Measurements from ENCODE around the gene ASCC1. TPM values are rescaled to one million over a fixed set of nuclear protein-coding genes. Genes with fewer than 3 reads are reported as not detected.
A peak's percentile ranks its signal among the peaks of the same experiment; 100 is the strongest.

Gene ASCC1
- total RNA-seq, 3 donors from 2014 or later = 18.0 to 23.6 (median 21.4) TPM

- Histone ChIP-seq H3K4me3 (no peak overlapping the region), H3K36me3 (ENCODE audit: low read depth) (no peaks in the 10 kb centered on the region), H3K9me3 (no peaks in the 10 kb centered on the region), H3K4me1 (ENCODE audit: low read depth) (peaks cover 7% of the 10 kb centered on the region)
- TF ChIP-seq CTCF (IDR thresholded peaks at IDR 0.05) = no peak
- DNase-seq (no peak), ATAC-seq (no peak)
- intact Hi-C loops (cut with DNase I, micrococcal nuclease) = no loop called here
These were observed 45.3 kb downstream of the ASCC1 start for GRCh38 chr10:72170733-72171132.

GRCh38 chr10:72170263-72170662, 45.8 kb downstream of the ASCC1 start:
- DNase-seq = peak; percentile 82 to 87 (median 82)
- peak; percentile 93 for ATAC-seq
- Histone ChIP-seq H3K4me1 (ENCODE audit: low read depth) (peaks cover 7% of the 10 kb centered on the region), H3K36me3 (ENCODE audit: low read depth) (no peaks in the 10 kb centered on the region), H3K4me3 (no peak overlapping the region), H3K9me3 (no peaks in the 10 kb centered on the region)
- no peak for TF ChIP-seq CTCF (IDR thresholded peaks at IDR 0.05)
- intact Hi-C loops (cut with DNase I, micrococcal nuclease) = no loop called here

DNA sequence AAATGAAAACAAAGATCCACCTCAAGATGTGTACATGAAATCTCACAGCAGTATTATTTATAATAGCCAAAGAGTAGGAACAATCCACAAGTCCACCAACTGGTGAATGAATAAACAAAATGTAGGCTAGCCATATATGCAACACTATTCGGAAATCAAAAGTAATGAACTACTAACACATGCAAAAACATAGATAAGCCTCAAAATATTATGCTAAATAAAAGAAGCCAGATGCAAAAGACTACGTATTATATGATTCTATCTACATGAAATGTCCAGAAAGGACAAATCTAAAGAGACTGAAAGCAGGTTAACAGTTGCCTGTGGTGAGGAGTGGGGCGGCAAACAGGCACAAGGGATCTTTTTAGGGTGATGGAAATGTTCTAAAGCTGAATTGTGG, 49.0 kb downstream of the ASCC1 start:
- no peaks in the 10 kb centered on the region for H3K9me3 ChIP-seq
- ATAC-seq (no peak), DNase-seq (no peak)
- H3K36me3 ChIP-seq (ENCODE audit: low read depth) = no peaks in the 10 kb centered on the region
- intact Hi-C loops (cut with DNase I, micrococcal nuclease) = no loop called here
- TF ChIP-seq CTCF (IDR thresholded peaks at IDR 0.05) = no peak
- H3K4me3 ChIP-seq = no peak overlapping the region
- peaks cover 7% of the 10 kb centered on the region for H3K4me1 ChIP-seq (ENCODE audit: low read depth)

DNA sequence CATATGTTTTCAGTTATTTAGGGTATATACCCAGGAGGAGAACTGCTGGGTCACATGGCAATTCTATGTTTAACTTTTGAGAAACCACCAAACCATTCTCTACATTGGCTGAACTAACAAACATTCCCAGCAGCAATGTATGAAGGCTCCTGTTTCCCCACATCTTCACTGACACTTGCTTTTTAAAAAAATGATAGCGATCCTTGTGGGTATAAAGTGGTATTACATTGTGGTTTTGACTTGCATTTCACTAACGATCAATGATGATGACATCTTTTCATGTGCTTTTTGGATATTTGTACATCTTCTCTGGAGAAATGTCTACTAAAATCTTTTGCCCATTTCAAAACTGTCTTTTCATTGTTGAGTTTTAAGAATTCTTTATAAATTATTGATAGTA, 51.5 kb downstream of the ASCC1 start:
- no peak overlapping the region for H3K4me3 ChIP-seq
- H3K36me3 ChIP-seq (ENCODE audit: low read depth) = no peaks in the 10 kb centered on the region
- ATAC-seq = no peak
- DNase-seq = no peak
- H3K9me3 ChIP-seq = no peaks in the 10 kb centered on the region
- intact Hi-C loops (cut with DNase I, micrococcal nuclease) = no loop called here
- peaks cover 2% of the 10 kb centered on the region for H3K4me1 ChIP-seq (ENCODE audit: low read depth)
- TF ChIP-seq CTCF (IDR thresholded peaks at IDR 0.05) = no peak

- intact Hi-C loops (cut with DNase I, micrococcal nuclease) = no loop called here
- Histone ChIP-seq H3K4me1 (ENCODE audit: low read depth) (no peaks in the 10 kb centered on the region), H3K36me3 (ENCODE audit: low read depth) (no peaks in the 10 kb centered on the region), H3K9me3 (no peaks in the 10 kb centered on the region), H3K4me3 (no peak overlapping the region)
- no peak for TF ChIP-seq CTCF (IDR thresholded peaks at IDR 0.05)
- DNase-seq (no peak), ATAC-seq (no peak)
These were observed 53.1 kb downstream of the ASCC1 start for GRCh38 chr10:72162978-72163377.

GRCh38 chr10:72158176-72158575, 57.9 kb downstream of the ASCC1 start:
- ATAC-seq (no peak), DNase-seq (no peak)
- Histone ChIP-seq H3K4me1 (ENCODE audit: low read depth) (no peaks in the 10 kb centered on the region), H3K9me3 (no peaks in the 10 kb centered on the region), H3K36me3 (ENCODE audit: low read depth) (no peaks in the 10 kb centered on the region), H3K4me3 (no peak overlapping the region)
- intact Hi-C loops (cut with DNase I, micrococcal nuclease) = no loop called here
- TF ChIP-seq CTCF (IDR thresholded peaks at IDR 0.05) = no peak
